ENCODE results near the gene HNRNPK. TPM values are rescaled to one million over a fixed set of nuclear protein-coding genes. Genes with fewer than 3 reads are reported as not detected.

The HNRNPK gene
- total RNA-seq, 1 experiment from 2014 or later = 723 TPM

GRCh38 chr9:83933790-83934189 lies 46.2 kb downstream of the HNRNPK start:
- TF ChIP-seq CREM (CRISPR knock-in tag; IDR thresholded peaks at IDR 0.05) (no peak), GABPB1 (CRISPR knock-in tag; IDR thresholded peaks at IDR 0.05) (peak; percentile 74; the same call in 1 of the 2 replicates)
- Mint-ChIP-seq H3K36me3 (no peaks in the 10 kb centered on the region), H3K9me3 (no peaks in the 10 kb centered on the region), H3K27ac (no peak overlapping the region), H3K27me3 (ENCODE audit: low read depth) (no peaks in the 10 kb centered on the region), H3K4me1 (peaks cover 19% of the 10 kb centered on the region), H3K4me3 (no peak overlapping the region)
- DNase-seq (ENCODE audit: low spot score) = no peak
- ChIA-PET CTCF (no interaction called here), POLR2A (no interaction called here)
- ATAC-seq = no peak

GRCh38 chr9:83932851-83933250 lies 47.2 kb downstream of the HNRNPK start:
- Mint-ChIP-seq H3K27ac (no peak overlapping the region), H3K4me3 (no peak overlapping the region), H3K36me3 (no peaks in the 10 kb centered on the region), H3K4me1 (peaks cover 17% of the 10 kb centered on the region), H3K9me3 (no peaks in the 10 kb centered on the region), H3K27me3 (ENCODE audit: low read depth) (no peaks in the 10 kb centered on the region)
- ATAC-seq = no peak
- POLR2A ChIA-PET = no interaction called here
- CTCF ChIA-PET = interaction anchor here (0.7 kb wide), 1 partner anchor 99 kb away, joined by 3 read pairs; no protein-coding TSS in a partner anchor
- TF ChIP-seq CBFB (CRISPR knock-in tag; IDR thresholded peaks at IDR 0.05; ENCODE audit: low read depth) = no peak
- no peak for TF ChIP-seq ATF6 (CRISPR knock-in tag; IDR thresholded peaks at IDR 0.05)
- TF ChIP-seq, protein P1, sequence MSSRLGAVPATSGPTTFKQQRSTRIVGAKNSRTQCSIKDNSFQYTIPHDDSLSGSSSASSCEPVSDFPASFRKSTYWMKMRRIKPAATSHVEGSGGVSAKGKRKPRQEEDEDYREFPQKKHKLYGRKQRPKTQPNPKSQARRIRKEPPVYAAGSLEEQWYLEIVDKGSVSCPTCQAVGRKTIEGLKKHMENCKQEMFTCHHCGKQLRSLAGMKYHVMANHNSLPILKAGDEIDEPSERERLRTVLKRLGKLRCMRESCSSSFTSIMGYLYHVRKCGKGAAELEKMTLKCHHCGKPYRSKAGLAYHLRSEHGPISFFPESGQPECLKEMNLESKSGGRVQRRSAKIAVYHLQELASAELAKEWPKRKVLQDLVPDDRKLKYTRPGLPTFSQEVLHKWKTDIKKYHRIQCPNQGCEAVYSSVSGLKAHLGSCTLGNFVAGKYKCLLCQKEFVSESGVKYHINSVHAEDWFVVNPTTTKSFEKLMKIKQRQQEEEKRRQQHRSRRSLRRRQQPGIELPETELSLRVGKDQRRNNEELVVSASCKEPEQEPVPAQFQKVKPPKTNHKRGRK (CRISPR knock-in tag; IDR thresholded peaks at IDR 0.05; ENCODE audit: borderline replicate concordance) = no peak
- TF ChIP-seq RELA (CRISPR knock-in tag; IDR thresholded peaks at IDR 0.05; ENCODE audit: borderline replicate concordance) = no peak
- TF ChIP-seq ATF2 (CRISPR knock-in tag; IDR thresholded peaks at IDR 0.05; ENCODE audit: borderline replicate concordance, low read depth) = no peak
- no peak for TF ChIP-seq ZNF396 (CRISPR knock-in tag; IDR thresholded peaks at IDR 0.05; ENCODE audit: borderline replicate concordance)
- TF ChIP-seq ZNF263 (CRISPR knock-in tag; IDR thresholded peaks at IDR 0.05; ENCODE audit: low read depth) = no peak
- no peak for TF ChIP-seq AFF4 (CRISPR knock-in tag; IDR thresholded peaks at IDR 0.05; ENCODE audit: borderline replicate concordance)
- TF ChIP-seq FOXK1 (CRISPR knock-in tag; IDR thresholded peaks at IDR 0.05) = no peak
- TF ChIP-seq GTF2I (CRISPR knock-in tag; conservative IDR thresholded peaks at IDR 0.05) = no peak
- no peak for DNase-seq (ENCODE audit: low spot score)

- H3K4me3 Mint-ChIP-seq = no peak overlapping the region
- peaks cover 12% of the 10 kb centered on the region for H3K4me1 Mint-ChIP-seq
- H3K9me3 Mint-ChIP-seq = no peaks in the 10 kb centered on the region
- ChIA-PET POLR2A (no interaction called here), CTCF (no interaction called here)
- DNase-seq (ENCODE audit: low spot score) (no peak), ATAC-seq (no peak)
- no peak overlapping the region for H3K27ac Mint-ChIP-seq
- H3K36me3 Mint-ChIP-seq = no peaks in the 10 kb centered on the region
- no peaks in the 10 kb centered on the region for H3K27me3 Mint-ChIP-seq (ENCODE audit: low read depth)
- TF ChIP-seq SMAD4 (CRISPR knock-in tag; IDR thresholded peaks at IDR 0.05) (no peak), ERG (CRISPR knock-in tag; IDR thresholded peaks at IDR 0.05) (no peak), MAX (CRISPR knock-in tag; IDR thresholded peaks at IDR 0.05) (no peak), ZNF423 (CRISPR knock-in tag; IDR thresholded peaks at IDR 0.05) (no peak)
- TF ChIP-seq, protein P2, sequence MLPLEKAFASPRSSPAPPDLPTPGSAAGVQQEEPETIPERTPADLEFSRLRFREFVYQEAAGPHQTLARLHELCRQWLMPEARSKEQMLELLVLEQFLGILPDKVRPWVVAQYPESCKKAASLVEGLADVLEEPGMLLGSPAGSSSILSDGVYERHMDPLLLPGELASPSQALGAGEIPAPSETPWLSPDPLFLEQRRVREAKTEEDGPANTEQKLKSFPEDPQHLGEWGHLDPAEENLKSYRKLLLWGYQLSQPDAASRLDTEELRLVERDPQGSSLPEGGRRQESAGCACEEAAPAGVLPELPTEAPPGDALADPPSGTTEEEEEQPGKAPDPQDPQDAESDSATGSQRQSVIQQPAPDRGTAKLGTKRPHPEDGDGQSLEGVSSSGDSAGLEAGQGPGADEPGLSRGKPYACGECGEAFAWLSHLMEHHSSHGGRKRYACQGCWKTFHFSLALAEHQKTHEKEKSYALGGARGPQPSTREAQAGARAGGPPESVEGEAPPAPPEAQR (CRISPR knock-in tag; IDR thresholded peaks at IDR 0.05) = no peak
Measured at GRCh38 chr9:83932011-83932410, 48.0 kb downstream of the HNRNPK start.
